HEK293 (cell line): ENCODE results near the gene ACTR3.

ENCODE experiments used
- CTCF ChIP-seq: fragments of 450-650 bp; formaldehyde crosslinking; IDR thresholded peaks from 2 replicates; pipeline ENCODE4 v1.5.1; 2016; ENCODE audit warnings: missing biosample characterization, missing genetic modification characterization
- ELK4 ChIP-seq: IDR thresholded peaks from 2 replicates; pipeline ENCODE4 v1.6.1; 2011; ENCODE audit warnings: mild to moderate bottlenecking, low read depth, low read length, borderline replicate concordance
- ZIC2 ChIP-seq: fragments of 450-650 bp; formaldehyde crosslinking; IDR thresholded peaks from 2 replicates; pipeline ENCODE4 v1.5.1; 2016; ENCODE audit warnings: missing biosample characterization, missing genetic modification characterization
- ZNF114 ChIP-seq: fragments of 450-650 bp; formaldehyde crosslinking; IDR thresholded peaks from 2 replicates; pipeline ENCODE4 v1.5.0; 2017; ENCODE audit warnings: missing biosample characterization, missing genetic modification characterization
- ZNF146 ChIP-seq: fragments of 450-650 bp; formaldehyde crosslinking; IDR thresholded peaks from 2 replicates; pipeline ENCODE4 v1.5.1; 2016; ENCODE audit warnings: missing biosample characterization, missing genetic modification characterization
- ZNF184 ChIP-seq: fragments of 450-650 bp; IDR thresholded peaks from 2 replicates; pipeline ENCODE4 v1.5.1; 2018; ENCODE audit warnings: missing biosample characterization, mild to moderate bottlenecking, missing genetic modification characterization
- ZNF350 ChIP-seq: fragments of 450-650 bp; formaldehyde crosslinking; IDR thresholded peaks from 2 replicates; pipeline ENCODE4 v1.5.0; 2017; ENCODE audit warnings: missing biosample characterization, mild to moderate bottlenecking, missing genetic modification characterization
- ZNF629 ChIP-seq: fragments of 450-650 bp; formaldehyde crosslinking; IDR thresholded peaks from 2 replicates; pipeline ENCODE4 v1.5.1; 2017; ENCODE audit warnings: missing biosample characterization, missing genetic modification characterization

GRCh38 chr2:113996671-113997594 is 107.0 kb downstream of the ACTR3 start:
- TF ChIP-seq ELK4 (no peak), ZNF184 (tag by site-specific recombination) (no peak), ZNF114 (tag by site-specific recombination) (no peak), ZNF146 (no peak), ZNF629 (tag by site-specific recombination) (no peak), CTCF (no peak), ZIC2 (no peak), ZNF350 (tag by site-specific recombination) (no peak)
